HepG2 (cell line): ENCODE measurements around the gene PDGFRA.

Experiments
- BRCA1 ChIP-seq: sonication (generic); formaldehyde crosslinking; IDR thresholded peaks from 2 replicates; pipeline ENCODE4 v1.4.0; 2020; ENCODE audit warnings: missing genetic modification reagents
- CREB1 ChIP-seq, 2 experiments: fragments of 450-650 bp in 1 of 2; IDR thresholded peaks; 2 replicates each; pipeline ENCODE4 v1.6.1; 2016 to 2017; ENCODE audit warnings: control low read depth in 1 of 2, mild to moderate bottlenecking in 1 of 2, missing compliant biosample characterization in 1 of 2, missing genetic modification characterization in 1 of 2
- CTCF ChIP-seq: sonication (generic); formaldehyde crosslinking; IDR thresholded peaks from 2 replicates; pipeline ENCODE4 v1.5.0; 2020; ENCODE audit warnings: mild to moderate bottlenecking, missing genetic modification reagents, moderate library complexity
- EEA1 ChIP-seq: sonication (generic); formaldehyde crosslinking; IDR thresholded peaks from 2 replicates; pipeline ENCODE4 v1.5.1; 2020; ENCODE audit warnings: mild to moderate bottlenecking, missing genetic modification reagents, borderline replicate concordance
- EZH2 ChIP-seq: conservative IDR thresholded peaks from 2 replicates; pipeline ENCODE4 v1.6.1; 2012; ENCODE audit warnings: mild to moderate bottlenecking, low read depth, low read length, moderate library complexity
- HOXD1 ChIP-seq: sonication (generic); formaldehyde crosslinking; IDR thresholded peaks from 2 replicates; pipeline ENCODE4 v1.5.0; 2020; ENCODE audit warnings: missing genetic modification reagents
- KAT8 ChIP-seq: IDR thresholded peaks from 2 replicates; pipeline ENCODE4 v1.6.1; 2016; ENCODE audit warnings: missing genetic modification reagents, missing compliant biosample characterization
- NFRKB ChIP-seq: fragments of 450-650 bp; IDR thresholded peaks from 2 replicates; pipeline ENCODE4 v1.6.1; 2017
- POLR2A ChIP-seq, 2 experiments: IDR thresholded peaks; 2 replicates each; pipeline ENCODE4 v1.6.1; 2011; ENCODE audit warnings: low read depth in 2 of 2, low read length in 2 of 2, mild to moderate bottlenecking in 1 of 2, moderate library complexity in 1 of 2; ENCODE audit not compliant: insufficient read depth in 1 of 2
- REST ChIP-seq, 2 experiments: IDR thresholded peaks; 2 replicates each; pipeline ENCODE4 v1.6.1; 2011 to 2012; ENCODE audit warnings: low read length in 2 of 2, borderline replicate concordance in 1 of 2, low read depth in 1 of 2, mild to moderate bottlenecking in 1 of 2, moderate library complexity in 1 of 2
- SNRNP70 ChIP-seq: fragments of 200-400 bp; formaldehyde crosslinking; IDR thresholded peaks from 2 replicates; pipeline ENCODE4 v1.6.1; 2017; ENCODE audit warnings: mild to moderate bottlenecking, low read depth, low read length, moderate library complexity
- USF2 ChIP-seq, 2 experiments: sonication (generic) in 1 of 2; formaldehyde crosslinking in 1 of 2; IDR thresholded peaks; 2 replicates each; pipeline versions ENCODE4 v1.5.1 to v1.6.1; 2011 to 2020; ENCODE audit warnings: borderline replicate concordance in 1 of 2, low read depth in 1 of 2, low read length in 1 of 2, mild to moderate bottlenecking in 1 of 2, missing genetic modification reagents in 1 of 2, moderate library complexity in 1 of 2
- ZBTB40 ChIP-seq, 2 experiments: fragments of 450-650 bp in 1 of 2; sonication (generic) in 1 of 2; formaldehyde crosslinking in 1 of 2; IDR thresholded peaks; 2 replicates each; pipeline versions ENCODE4 v1.6.1 to v1.8.0; 2016 to 2022; ENCODE audit warnings: antibody characterized with exemption in 1 of 2, mild to moderate bottlenecking in 1 of 2, missing genetic modification reagents in 1 of 2
- ZNF124 ChIP-seq: sonication (generic); formaldehyde crosslinking; IDR thresholded peaks from 2 replicates; pipeline ENCODE4 v1.4.0; 2020; ENCODE audit warnings: missing genetic modification reagents

GRCh38 chr4:54197926-54198325 lies 31.2 kb upstream of the PDGFRA start:
- TF ChIP-seq HOXD1 (CRISPR knock-in tag), result no peak
- TF ChIP-seq EZH2, result no peak
- TF ChIP-seq NFRKB, result no peak
- TF ChIP-seq KAT8 (CRISPR knock-in tag), result no peak
- no peak for TF ChIP-seq CREB1 (IDR thresholded peaks at IDR 0.05)
- TF ChIP-seq CREB1 (CRISPR knock-in tag; IDR thresholded peaks at IDR 0.05), result no peak
- TF ChIP-seq EEA1 (CRISPR knock-in tag), result no peak
- TF ChIP-seq SNRNP70, result no peak
- no peak for TF ChIP-seq REST (IDR thresholded peaks at IDR 0.05; ENCODE audit: borderline replicate concordance in 1 of 2, low read depth in 1 of 2, low read length in 2 of 2)
- TF ChIP-seq ZNF124 (CRISPR knock-in tag), result no peak
- TF ChIP-seq CTCF, result no peak
- no peak for TF ChIP-seq POLR2A (IDR thresholded peaks at IDR 0.05; ENCODE audit: insufficient read depth in 1 of 2, low read depth in 2 of 2, low read length in 2 of 2)
- no peak for TF ChIP-seq USF2 (IDR thresholded peaks at IDR 0.05; ENCODE audit: low read depth, low read length)
- no peak for TF ChIP-seq USF2 (CRISPR knock-in tag; IDR thresholded peaks at IDR 0.05; ENCODE audit: borderline replicate concordance)
- no peak for TF ChIP-seq BRCA1
- no peak for TF ChIP-seq ZBTB40 (IDR thresholded peaks at IDR 0.05)
- no peak for TF ChIP-seq ZBTB40 (CRISPR knock-in tag; IDR thresholded peaks at IDR 0.05)
